HG03175 (cell line): Measurements from ENCODE around the gene LPAR4.
"Not testable (repeated sequence)": the region's sequence is repeated elsewhere in the genome, so short reads cannot be mapped to it uniquely, and the experiment has no call there.

ENCODE experiments used
- ATAC-seq: cut with Tn5 transposase; IDR thresholded peaks from one replicate; pipeline ENCODE4 v1.9.1; 2021; ENCODE audit warnings: mild to moderate bottlenecking, moderate library complexity; ENCODE audit not compliant: unreplicated experiment

Gene LPAR4

DNA sequence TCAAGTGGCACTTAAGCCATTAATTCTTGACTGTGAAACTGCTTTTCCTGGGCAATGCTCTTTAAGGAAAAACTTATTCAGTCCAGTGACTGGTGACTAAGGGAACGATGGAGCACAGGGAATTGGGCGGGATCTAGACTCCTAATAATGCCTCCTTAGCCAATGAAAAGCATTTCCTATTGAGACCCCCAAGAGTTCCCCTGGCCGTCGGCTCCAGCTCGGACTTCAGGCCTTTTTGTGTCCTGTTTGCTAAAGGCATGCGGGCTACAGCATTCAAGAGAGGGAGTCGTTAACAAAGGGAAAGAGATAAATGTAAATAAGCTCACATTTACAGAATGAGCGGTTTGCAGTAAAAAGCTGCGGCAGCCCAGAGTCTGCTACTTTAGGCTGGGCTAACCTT lies at the start of gene LPAR4:
LPAR4 (plus strand) TSS at position 232 of the 400 bp plus-strand sequence. CDS start 7,150 bp downstream, outside the sequence.
- no peak for ATAC-seq

DNA sequence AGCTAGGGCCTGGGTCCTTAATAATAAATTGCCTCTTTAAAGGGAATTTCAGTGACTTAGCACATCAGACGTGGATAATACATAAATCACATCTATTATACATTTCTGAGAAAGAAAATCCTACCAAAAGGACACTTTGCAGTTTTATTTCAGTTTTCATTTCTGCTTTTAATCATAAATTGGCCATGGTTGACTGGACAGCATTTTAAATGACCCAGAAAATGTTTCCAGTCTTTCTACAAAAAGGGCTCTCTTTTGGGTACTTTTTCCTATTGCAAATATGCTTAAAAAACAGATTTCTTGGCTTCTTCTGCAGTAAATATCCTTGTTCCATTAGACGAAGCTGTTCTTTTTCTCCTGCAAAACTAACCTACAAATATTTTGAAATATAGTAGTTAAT lies 41.4 kb upstream of the LPAR4 start:
- no peak for ATAC-seq

GRCh38 chrX:78708262-78708661 lies 39.3 kb upstream of the LPAR4 start:
- no peak for ATAC-seq

DNA sequence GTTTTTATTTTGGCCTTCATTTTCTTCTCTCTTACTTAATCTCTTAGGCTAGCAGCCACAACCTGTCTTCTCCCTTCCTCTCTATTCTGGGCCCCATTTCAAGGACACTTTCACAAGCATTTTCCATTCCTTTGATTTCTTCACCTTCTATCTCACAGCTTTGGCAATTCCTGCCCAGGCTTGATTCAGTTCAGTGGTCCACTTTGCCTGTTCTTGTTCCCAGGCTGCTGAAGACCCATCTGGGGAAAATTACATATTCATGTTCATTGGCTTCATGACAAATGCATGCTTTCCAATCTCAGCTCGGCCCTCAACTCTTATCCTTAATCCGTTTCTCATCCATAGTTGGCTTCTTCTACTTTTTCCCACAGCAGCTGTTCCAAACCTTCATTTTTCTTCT lies 38.7 kb upstream of the LPAR4 start:
- no peak for ATAC-seq

DNA sequence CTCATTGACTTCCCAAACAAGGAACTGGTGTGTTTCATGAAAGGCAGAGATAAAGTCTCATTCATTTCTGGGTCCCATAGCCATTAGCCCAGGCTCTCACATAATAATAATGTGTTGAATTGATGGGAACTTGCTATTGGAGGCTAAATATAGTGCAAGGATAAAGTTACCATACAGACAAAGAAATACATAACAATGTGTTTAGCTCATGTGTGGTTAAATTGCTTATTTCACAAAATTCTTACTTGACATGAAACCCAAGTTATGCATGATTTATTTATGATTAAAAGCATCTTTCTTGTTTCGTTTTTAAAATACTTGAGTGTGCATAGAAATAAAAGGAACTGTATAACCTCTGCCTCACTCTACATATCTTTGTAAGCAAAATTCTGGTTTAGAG lies 37.3 kb upstream of the LPAR4 start:
- no peak for ATAC-seq

- ATAC-seq, result no peak
Observed at GRCh38 chrX:78712336-78712735, 35.2 kb upstream of the LPAR4 start.

DNA sequence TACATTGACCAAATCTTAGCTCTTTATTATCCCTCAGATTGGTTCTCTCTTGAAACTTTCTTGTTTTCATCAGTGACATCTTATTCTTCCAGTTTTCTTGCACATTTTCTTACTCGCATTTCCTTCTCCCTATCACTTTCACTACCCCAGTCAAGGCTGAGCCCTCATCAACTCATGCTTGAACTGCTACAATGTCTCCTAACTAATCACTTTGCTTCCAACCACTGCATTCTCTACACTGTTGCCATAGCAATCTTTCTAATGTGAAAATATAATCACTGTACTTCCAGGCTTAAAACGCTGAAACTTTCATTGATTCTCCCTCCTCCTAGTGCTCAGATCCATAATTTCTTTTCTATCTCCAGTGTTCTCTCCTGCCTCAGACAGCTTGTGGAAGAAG lies 22.2 kb upstream of the LPAR4 start:
- ATAC-seq, result no peak

GRCh38 chrX:78746496-78746895 lies 1.0 kb upstream of the LPAR4 start:
- no peak for ATAC-seq

DNA sequence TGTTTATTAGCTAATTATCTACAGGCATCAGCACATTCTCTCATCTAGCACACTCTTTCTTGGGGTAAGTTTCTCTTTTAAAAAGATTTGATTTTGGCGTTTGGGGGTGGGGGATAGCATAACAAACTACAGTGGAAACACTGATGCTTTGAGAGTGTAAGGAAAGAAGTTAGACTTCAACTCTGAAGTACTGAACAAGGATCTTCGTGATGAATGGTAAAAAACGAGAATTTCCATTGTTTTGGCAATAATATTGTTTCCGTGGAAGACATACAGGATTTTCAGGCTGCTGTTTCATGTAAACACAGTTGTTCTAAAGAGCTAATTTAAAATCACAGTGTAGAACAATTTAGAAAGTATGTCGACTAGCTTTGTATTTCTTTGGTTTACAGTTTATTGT lies 451 bp downstream of the LPAR4 start:
- no peak for ATAC-seq

- ATAC-seq, result no peak
Observed at GRCh38 chrX:78748846-78749245, 1.3 kb downstream of the LPAR4 start.

- no peak for ATAC-seq
Observed at GRCh38 chrX:78753571-78753970, 6.1 kb downstream of the LPAR4 start.

DNA sequence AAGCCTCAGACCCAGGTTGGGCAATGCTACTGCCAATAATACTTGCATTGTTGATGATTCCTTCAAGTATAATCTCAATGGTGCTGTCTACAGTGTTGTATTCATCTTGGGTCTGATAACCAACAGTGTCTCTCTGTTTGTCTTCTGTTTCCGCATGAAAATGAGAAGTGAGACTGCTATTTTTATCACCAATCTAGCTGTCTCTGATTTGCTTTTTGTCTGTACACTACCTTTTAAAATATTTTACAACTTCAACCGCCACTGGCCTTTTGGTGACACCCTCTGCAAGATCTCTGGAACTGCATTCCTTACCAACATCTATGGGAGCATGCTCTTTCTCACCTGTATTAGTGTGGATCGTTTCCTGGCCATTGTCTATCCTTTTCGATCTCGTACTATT lies 7.4 kb downstream of the LPAR4 start:
- ATAC-seq, result peak; percentile 99

- ATAC-seq, result no peak
Observed at GRCh38 chrX:78759081-78759480, 11.6 kb downstream of the LPAR4 start.

DNA sequence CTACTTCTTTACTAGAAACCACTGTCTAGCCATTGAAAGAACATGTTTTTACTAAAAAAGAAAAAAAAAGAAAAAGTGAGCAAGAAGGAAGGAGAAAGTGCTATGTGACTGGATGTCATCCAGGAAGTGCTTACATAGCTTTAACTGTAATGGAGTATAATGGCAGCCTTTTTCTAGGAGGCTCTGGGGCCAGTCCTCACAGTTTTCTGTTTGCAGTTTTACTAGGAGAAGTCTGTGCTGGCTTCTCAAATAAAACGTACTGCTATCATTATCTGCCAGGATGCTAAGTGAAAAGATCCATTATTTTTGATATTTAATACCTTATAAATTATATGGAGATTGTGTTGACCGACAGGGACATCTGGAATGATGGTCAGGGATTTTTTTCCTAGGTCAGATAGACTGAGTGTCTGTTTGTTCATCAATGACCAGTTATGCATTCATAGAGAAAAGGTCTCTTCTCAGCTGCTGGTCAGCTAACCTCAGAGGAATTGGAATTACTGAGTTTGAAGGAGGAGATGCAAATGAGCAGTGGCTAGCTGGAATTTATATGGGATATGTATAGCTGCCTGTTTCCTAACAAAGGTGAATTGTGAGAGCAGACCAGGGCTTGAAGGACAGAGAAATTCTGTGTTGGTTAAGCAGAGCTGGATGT lies 21.7 kb downstream of the LPAR4 start:
- ATAC-seq, result no peak

DNA sequence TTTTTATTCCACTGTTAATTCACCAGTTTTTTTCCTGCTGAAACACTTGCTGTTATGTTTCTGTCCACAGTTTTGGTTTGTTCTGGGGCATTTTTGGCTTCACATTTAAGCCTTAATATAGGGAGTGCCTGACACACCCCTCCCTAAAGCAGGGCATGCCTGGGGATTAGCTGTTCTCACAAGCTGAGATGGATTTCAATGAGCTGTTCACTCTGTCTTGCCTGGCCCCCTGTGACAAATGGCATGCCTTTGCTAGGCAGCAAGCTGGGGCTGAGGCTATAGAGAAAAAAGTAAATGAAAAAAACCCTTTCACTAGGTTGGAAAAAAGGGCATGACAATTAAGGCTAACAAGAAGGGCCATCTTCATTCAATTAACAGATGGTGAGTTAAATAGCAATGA lies 22.4 kb downstream of the LPAR4 start:
- no peak for ATAC-seq

GRCh38 chrX:78796916-78797315 lies 49.4 kb downstream of the LPAR4 start:
- no peak for ATAC-seq

- no peak for ATAC-seq
Observed at GRCh38 chrX:78800114-78800513, 52.6 kb downstream of the LPAR4 start.

DNA sequence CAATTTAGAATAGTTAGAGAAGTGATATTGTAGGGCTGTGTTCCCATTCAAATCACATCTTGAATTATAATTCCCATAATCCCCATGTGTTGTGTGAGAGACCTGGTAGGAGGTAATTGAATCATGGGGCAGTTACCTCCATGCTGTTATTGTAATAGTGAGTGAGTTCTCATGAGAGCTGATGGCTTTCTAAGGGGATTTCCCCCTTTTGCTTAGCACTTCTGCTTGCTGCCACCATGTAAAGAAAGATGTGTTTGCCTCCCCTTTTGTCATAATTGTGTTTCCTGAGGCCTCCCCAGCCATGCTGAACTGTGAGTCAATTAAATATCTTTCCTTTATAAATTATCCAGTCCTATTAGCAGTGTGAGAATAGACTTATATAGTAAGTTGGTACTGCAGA lies 53.2 kb downstream of the LPAR4 start:
- no peak for ATAC-seq

DNA sequence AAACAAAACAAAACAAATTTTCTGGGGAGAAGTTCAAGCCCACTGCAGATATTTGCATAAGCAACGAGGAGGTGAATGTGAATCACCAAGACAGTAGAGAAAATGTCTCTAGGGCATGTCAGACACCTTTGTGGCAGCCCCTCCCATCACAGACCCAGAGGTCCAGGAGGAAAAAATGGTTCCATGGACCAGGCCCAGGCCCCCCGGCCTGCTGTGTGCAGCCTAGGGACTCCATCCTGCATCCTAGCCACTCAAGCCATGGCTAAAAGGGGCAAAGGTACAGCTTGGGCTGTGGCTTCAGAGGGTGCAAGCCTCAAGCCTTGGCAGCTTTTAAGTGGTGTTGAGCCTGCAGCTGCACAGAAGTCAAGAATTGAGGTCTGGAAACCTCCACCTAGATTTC lies 54.0 kb downstream of the LPAR4 start:
- no peak for ATAC-seq

- not testable (repeated sequence) for ATAC-seq
Observed at GRCh38 chrX:78802526-78802925, 55.0 kb downstream of the LPAR4 start.
